Measurements from ENCODE around the gene HDHD3. TPM values are rescaled to one million over a fixed set of nuclear protein-coding genes. Genes with fewer than 3 reads are reported as not detected.
A peak's percentile ranks its signal among the peaks of the same experiment; 100 is the strongest.

HDHD3 gene
- total RNA-seq, 6 experiments from 2014 or later, result 3.3 to 4.8 (median 3.8) TPM

GRCh38 chr9:113403646-113404045 is 26.9 kb upstream of the HDHD3 start:
- Mint-ChIP-seq H3K27me3 (ENCODE audit: insufficient read depth) (no peaks in the 10 kb centered on the region), H3K4me1 (ENCODE audit: low read depth) (peaks cover 44% of the 10 kb centered on the region)

DNA sequence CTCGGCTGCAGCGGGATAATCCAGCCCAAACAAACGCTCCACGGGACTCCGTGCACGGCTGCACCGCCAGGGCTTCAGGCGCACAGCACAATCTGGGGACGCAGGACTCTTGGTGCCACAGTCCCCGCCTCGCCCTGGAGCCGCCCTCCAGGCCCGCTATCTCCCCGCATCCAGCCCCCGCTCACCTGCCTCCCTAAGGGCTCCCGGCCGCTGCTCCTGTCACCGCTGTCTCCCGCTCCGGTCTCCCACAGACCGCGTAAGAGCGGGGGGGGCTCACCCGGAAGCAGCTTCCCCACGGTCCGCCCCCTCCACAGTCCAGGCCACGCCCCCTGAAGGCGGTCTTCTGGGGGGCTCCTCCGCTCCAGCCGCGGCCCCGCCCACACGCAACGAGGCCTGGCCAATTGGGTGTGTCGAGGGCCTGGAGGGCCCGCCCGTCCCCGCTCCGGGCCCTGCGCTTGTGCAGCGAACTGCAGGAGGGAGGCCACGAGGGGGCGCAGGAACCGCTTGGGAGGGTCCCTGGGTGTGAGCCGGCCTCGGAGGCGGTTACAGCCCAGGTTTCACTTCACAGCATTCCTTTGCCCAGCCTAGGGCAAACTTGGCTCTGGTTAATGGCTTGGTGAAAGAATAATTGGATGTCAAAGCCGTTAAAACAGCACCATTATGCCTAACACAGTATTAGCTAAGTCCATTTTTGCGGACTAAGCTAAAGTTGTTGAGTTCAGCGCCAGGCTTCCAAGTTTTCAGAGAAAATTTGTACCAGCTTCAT is 24.4 kb upstream of the HDHD3 start, which contains the start of gene ALAD:
Gene ALAD, minus strand, starts transcription at position 258 of the 766 bp plus-strand sequence. CDS start 7,725 bp downstream, outside the sequence.
- H3K4me1 Mint-ChIP-seq (ENCODE audit: low read depth), result peaks cover 40% of the 10 kb centered on the region
- DNase-seq, result peak; percentile 97
- peak within 1 kb of the TSS; percentile 96 for H3K4me3 Mint-ChIP-seq
- no peaks in the 10 kb centered on the region for H3K36me3 Mint-ChIP-seq (ENCODE audit: low read depth)
- no peaks in the 10 kb centered on the region for H3K9me3 Mint-ChIP-seq
- H3K27me3 Mint-ChIP-seq (ENCODE audit: insufficient read depth), result no peaks in the 10 kb centered on the region
- peak; percentile 96 for TF ChIP-seq CTCF (IDR thresholded peaks at IDR 0.05)
- peak within 1 kb of the TSS; percentile 77 for H3K27ac Mint-ChIP-seq

More at GRCh38 chr9:113403646-113404045, 26.9 kb upstream of the HDHD3 start:
- no peak for TF ChIP-seq CTCF (IDR thresholded peaks at IDR 0.05)
- H3K9me3 Mint-ChIP-seq, result no peaks in the 10 kb centered on the region
- H3K36me3 Mint-ChIP-seq (ENCODE audit: low read depth), result peaks cover 13% of the 10 kb centered on the region
- DNase-seq, result no peak
- no peak overlapping the region for H3K4me3 Mint-ChIP-seq
- no peak overlapping the region for H3K27ac Mint-ChIP-seq

GRCh38 chr9:113399646-113400200 is 22.9 kb upstream of the HDHD3 start:
- peaks cover 40% of the 10 kb centered on the region for H3K4me1 Mint-ChIP-seq (ENCODE audit: low read depth)
- H3K9me3 Mint-ChIP-seq, result no peaks in the 10 kb centered on the region
- DNase-seq, result no peak
- peak overlapping the region; percentile 96 for H3K4me3 Mint-ChIP-seq
- no peaks in the 10 kb centered on the region for H3K36me3 Mint-ChIP-seq (ENCODE audit: low read depth)
- no peaks in the 10 kb centered on the region for H3K27me3 Mint-ChIP-seq (ENCODE audit: insufficient read depth)
- no peak for TF ChIP-seq CTCF (IDR thresholded peaks at IDR 0.05)
- H3K27ac Mint-ChIP-seq, result 0 out of 2 replicates have a peak overlapping the region, but pooled peaks have one; percentile 21

DNA sequence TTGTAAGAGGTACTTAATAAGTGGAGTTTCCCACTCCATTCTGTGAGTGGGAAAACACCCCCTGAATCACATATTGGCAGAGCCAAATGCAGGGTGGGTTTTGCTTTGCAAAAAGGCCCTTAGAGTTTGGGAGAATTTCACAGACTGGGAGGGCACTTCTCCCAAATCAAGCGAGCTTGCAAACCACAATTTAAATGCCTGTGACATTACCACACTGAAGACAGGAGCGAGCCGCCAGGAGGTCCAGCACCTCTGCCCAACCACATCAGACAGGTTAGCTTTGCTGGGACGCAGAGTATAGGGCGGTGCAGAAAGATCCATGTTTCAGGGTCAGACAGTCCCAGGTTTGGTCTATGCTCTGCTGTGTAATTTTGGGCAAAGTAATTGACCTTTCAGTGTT is 22.0 kb upstream of the HDHD3 start:
- Mint-ChIP-seq H3K27ac (no peak overlapping the region), H3K9me3 (no peaks in the 10 kb centered on the region), H3K4me1 (ENCODE audit: low read depth) (peaks cover 40% of the 10 kb centered on the region), H3K27me3 (ENCODE audit: insufficient read depth) (no peaks in the 10 kb centered on the region), H3K36me3 (ENCODE audit: low read depth) (no peaks in the 10 kb centered on the region), H3K4me3 (no peak overlapping the region)
- TF ChIP-seq CTCF (IDR thresholded peaks at IDR 0.05), result no peak
- no peak for DNase-seq

- Mint-ChIP-seq H3K4me1 (ENCODE audit: low read depth) (peaks cover 40% of the 10 kb centered on the region), H3K4me3 (no peak overlapping the region), H3K9me3 (no peaks in the 10 kb centered on the region), H3K27ac (no peak overlapping the region), H3K36me3 (ENCODE audit: low read depth) (no peaks in the 10 kb centered on the region), H3K27me3 (ENCODE audit: insufficient read depth) (peaks cover 1% of the 10 kb centered on the region; the same call in 1 of the 2 replicates)
- TF ChIP-seq CTCF (IDR thresholded peaks at IDR 0.05), result no peak
- no peak for DNase-seq
Observed at GRCh38 chr9:113397203-113397631, 20.4 kb upstream of the HDHD3 start.
